Liver (tissue), 9 donors: ENCODE data around the gene CEP63. TPM values are rescaled to one million over a fixed set of nuclear protein-coding genes. Genes with fewer than 3 reads are reported as not detected.

ENCODE experiments used
- DNase-seq: peaks from one replicate; pipeline ENCODE4 v3.0.0-alpha.2; 2017; ENCODE audit warnings: low spot score
- H3K27ac ChIP-seq, 2 donors: one replicate each; pipeline ENCODE4 v1.7.0; 2013; ENCODE audit warnings: inconsistent platforms in 2 of 2, low read length in 2 of 2, control low read depth in 1 of 2, low read depth in 1 of 2, mild to moderate bottlenecking in 1 of 2
- H3K27me3 ChIP-seq, 4 donors: one replicate each; pipeline versions ENCODE4 v1.6.1 to v1.7.0; 2013; ENCODE audit warnings: low read length in 3 of 4, inconsistent platforms in 1 of 4, mild to moderate bottlenecking in 1 of 4, moderate library complexity in 1 of 4; ENCODE audit not compliant: control insufficient read depth in 4 of 4, insufficient read depth in 4 of 4
- H3K36me3 ChIP-seq, 4 donors: one replicate each; pipeline versions ENCODE4 v1.6.1 to v1.7.0; 2013; ENCODE audit warnings: low read length in 3 of 4, mild to moderate bottlenecking in 3 of 4, low read depth in 1 of 4, moderate library complexity in 1 of 4; ENCODE audit not compliant: control insufficient read depth in 4 of 4, insufficient read depth in 3 of 4
- H3K4me1 ChIP-seq, 4 donors: one replicate each; pipeline versions ENCODE4 v1.6.1 to v1.7.0; 2013; ENCODE audit warnings: low read length in 3 of 4, mild to moderate bottlenecking in 3 of 4, moderate library complexity in 1 of 4; ENCODE audit not compliant: control insufficient read depth in 4 of 4, insufficient read depth in 4 of 4
- H3K4me3 ChIP-seq, 3 donors: one replicate each; pipeline versions ENCODE4 v1.6.1 to v1.7.0; 2013; ENCODE audit warnings: low read length in 3 of 3, control low read depth in 1 of 3, low read depth in 1 of 3, mild to moderate bottlenecking in 1 of 3
- H3K9ac ChIP-seq, 2 donors: one replicate each; pipeline ENCODE4 v1.7.0; 2013; ENCODE audit warnings: low read length in 2 of 2, mild to moderate bottlenecking in 2 of 2, moderate library complexity in 2 of 2, control low read depth in 1 of 2, low read depth in 1 of 2
- H3K9me3 ChIP-seq, 4 donors: one replicate each; pipeline versions ENCODE4 v1.6.1 to v1.7.0; 2013; ENCODE audit warnings: low read length in 3 of 4; ENCODE audit not compliant: control insufficient read depth in 4 of 4
- CTCF ChIP-seq: fragments of 150-350 bp; IDR thresholded peaks from 2 replicates; pipeline ENCODE4 v1.5.1; 2017; ENCODE audit warnings: improper control_type of control experiment, low read depth, low read length; ENCODE audit not compliant: missing input control
- EGR1 ChIP-seq, 2 donors: IDR thresholded peaks; 2 replicates each; pipeline ENCODE4 v1.6.1; 2016 to 2018; ENCODE audit warnings: antibody characterized with exemption in 2 of 2, low read depth in 2 of 2
- FOXA1 ChIP-seq: IDR thresholded peaks from 2 replicates; pipeline ENCODE4 v1.6.1; 2016; ENCODE audit warnings: antibody characterized with exemption
- FOXA2 ChIP-seq: IDR thresholded peaks from 2 replicates; pipeline ENCODE4 v1.6.1; 2016; ENCODE audit warnings: antibody characterized with exemption
- GABPA ChIP-seq, 2 donors: IDR thresholded peaks in 1 of 2; conservative IDR thresholded peaks in 1 of 2; 2 replicates each; pipeline ENCODE4 v1.6.1; 2016; ENCODE audit warnings: antibody characterized with exemption in 2 of 2, mild to moderate bottlenecking in 1 of 2, moderate library complexity in 1 of 2
- HNF4A ChIP-seq, 2 donors: conservative IDR thresholded peaks; 2 replicates each; pipeline ENCODE4 v1.6.1; 2016; ENCODE audit warnings: antibody characterized with exemption in 2 of 2, mild to moderate bottlenecking in 2 of 2
- HNF4G ChIP-seq: IDR thresholded peaks from 2 replicates; pipeline ENCODE4 v1.6.1; 2016; ENCODE audit warnings: antibody characterized with exemption
- JUND ChIP-seq, 2 donors: IDR thresholded peaks; 2 replicates each; pipeline ENCODE4 v1.6.1; 2016; ENCODE audit warnings: antibody characterized with exemption in 2 of 2
- MAX ChIP-seq: IDR thresholded peaks from 2 replicates; pipeline ENCODE4 v1.6.1; 2016; ENCODE audit warnings: antibody characterized with exemption
- NR2F2 ChIP-seq: IDR thresholded peaks from 2 replicates; pipeline ENCODE4 v1.6.1; 2016; ENCODE audit warnings: antibody characterized with exemption
- RAD21 ChIP-seq, 2 donors: IDR thresholded peaks; 2 replicates each; pipeline ENCODE4 v1.6.1; 2016; ENCODE audit warnings: antibody characterized with exemption in 2 of 2, mild to moderate bottlenecking in 2 of 2
- RXRA ChIP-seq, 2 donors: IDR thresholded peaks; 2 replicates each; pipeline ENCODE4 v1.6.1; 2017 to 2018; ENCODE audit warnings: antibody characterized with exemption in 2 of 2, mild to moderate bottlenecking in 1 of 2
- SP1 ChIP-seq: IDR thresholded peaks from 2 replicates; pipeline ENCODE4 v1.6.1; 2018; ENCODE audit warnings: antibody characterized with exemption, mild to moderate bottlenecking
- TAF1 ChIP-seq: conservative IDR thresholded peaks from 2 replicates; pipeline ENCODE4 v1.6.1; 2016; ENCODE audit warnings: antibody characterized with exemption, mild to moderate bottlenecking
- YY1 ChIP-seq: IDR thresholded peaks from 2 replicates; pipeline ENCODE4 v1.6.1; 2016; ENCODE audit warnings: antibody characterized with exemption, mild to moderate bottlenecking
- WGBS: extraction: QIAGEN DNeasy Blood & Tissue Kit; methylation state at CpG from one replicate; pipeline ENCODE4 v1.1.7; 2013; 5-methylcytosine and 5-hydroxymethylcytosine counted together
- polyA plus RNA-seq, 2 donors: library from polyadenylated mRNA; stranded (reverse) in 1 of 2; unstranded in 1 of 2; fragments of 200-250 nt in 1 of 2; fragments of >200 nt in 1 of 2; fragmentation: Nextera tagmentation in 1 of 2; extraction: Ambion mirVana in 1 of 2; gene quantifications; one replicate each; pipeline versions ENCODE4 v1.2.1 to v1.2.3, GENCODE V29; 2013 to 2015
- total RNA-seq, 2 donors: library from RNA; depleted of rRNA; stranded (reverse); fragments of >200 nt; gene quantifications; one replicate each; pipeline ENCODE4 v1.2.3, GENCODE V29; 2014
- TF ChIP-seq, protein P1 (sequence below): IDR thresholded peaks from 2 replicates; pipeline ENCODE4 v1.6.1; 2016; ENCODE audit warnings: antibody characterized with exemption
- TF ChIP-seq, protein P2 (sequence below): IDR thresholded peaks from 2 replicates; pipeline ENCODE4 v1.6.1; 2016; ENCODE audit warnings: antibody characterized with exemption, mild to moderate bottlenecking
- TF ChIP-seq, protein P3 (sequence below): IDR thresholded peaks from 2 replicates; pipeline ENCODE4 v1.6.1; 2016; ENCODE audit warnings: antibody characterized with exemption
- donor health status: healthy.
- donor health status: healthy.
- donor health status: healthy.
- donor health status: healthy.
- donor health status: healthy.

The CEP63 gene
- total and polyA plus RNA-seq, 4 donors: 8.1 to 16.1 (median 12.7) TPM

GRCh38 chr3:134437211-134437752, 48.6 kb upstream of the CEP63 start:
- Histone ChIP-seq H3K4me3 (no peak overlapping the region), H3K27me3 (no peaks in the 10 kb centered on the region), H3K9ac (no peak overlapping the region), H3K27ac (no peak overlapping the region), H3K9me3 (no peaks in the 10 kb centered on the region), H3K36me3 (no peaks in the 10 kb centered on the region), H3K4me1 (no peaks in the 10 kb centered on the region)
- DNase-seq: no peak
- TF ChIP-seq, protein P1, sequence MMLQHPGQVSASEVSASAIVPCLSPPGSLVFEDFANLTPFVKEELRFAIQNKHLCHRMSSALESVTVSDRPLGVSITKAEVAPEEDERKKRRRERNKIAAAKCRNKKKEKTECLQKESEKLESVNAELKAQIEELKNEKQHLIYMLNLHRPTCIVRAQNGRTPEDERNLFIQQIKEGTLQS: no peak
- TF ChIP-seq JUND (IDR thresholded peaks at IDR 0.05): no peak
- TF ChIP-seq, protein P2, sequence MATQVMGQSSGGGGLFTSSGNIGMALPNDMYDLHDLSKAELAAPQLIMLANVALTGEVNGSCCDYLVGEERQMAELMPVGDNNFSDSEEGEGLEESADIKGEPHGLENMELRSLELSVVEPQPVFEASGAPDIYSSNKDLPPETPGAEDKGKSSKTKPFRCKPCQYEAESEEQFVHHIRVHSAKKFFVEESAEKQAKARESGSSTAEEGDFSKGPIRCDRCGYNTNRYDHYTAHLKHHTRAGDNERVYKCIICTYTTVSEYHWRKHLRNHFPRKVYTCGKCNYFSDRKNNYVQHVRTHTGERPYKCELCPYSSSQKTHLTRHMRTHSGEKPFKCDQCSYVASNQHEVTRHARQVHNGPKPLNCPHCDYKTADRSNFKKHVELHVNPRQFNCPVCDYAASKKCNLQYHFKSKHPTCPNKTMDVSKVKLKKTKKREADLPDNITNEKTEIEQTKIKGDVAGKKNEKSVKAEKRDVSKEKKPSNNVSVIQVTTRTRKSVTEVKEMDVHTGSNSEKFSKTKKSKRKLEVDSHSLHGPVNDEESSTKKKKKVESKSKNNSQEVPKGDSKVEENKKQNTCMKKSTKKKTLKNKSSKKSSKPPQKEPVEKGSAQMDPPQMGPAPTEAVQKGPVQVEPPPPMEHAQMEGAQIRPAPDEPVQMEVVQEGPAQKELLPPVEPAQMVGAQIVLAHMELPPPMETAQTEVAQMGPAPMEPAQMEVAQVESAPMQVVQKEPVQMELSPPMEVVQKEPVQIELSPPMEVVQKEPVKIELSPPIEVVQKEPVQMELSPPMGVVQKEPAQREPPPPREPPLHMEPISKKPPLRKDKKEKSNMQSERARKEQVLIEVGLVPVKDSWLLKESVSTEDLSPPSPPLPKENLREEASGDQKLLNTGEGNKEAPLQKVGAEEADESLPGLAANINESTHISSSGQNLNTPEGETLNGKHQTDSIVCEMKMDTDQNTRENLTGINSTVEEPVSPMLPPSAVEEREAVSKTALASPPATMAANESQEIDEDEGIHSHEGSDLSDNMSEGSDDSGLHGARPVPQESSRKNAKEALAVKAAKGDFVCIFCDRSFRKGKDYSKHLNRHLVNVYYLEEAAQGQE: no peak
- no peak for TF ChIP-seq EGR1 (IDR thresholded peaks at IDR 0.05; ENCODE audit: low read depth in 2 of 2)
- no peak for TF ChIP-seq SP1
- no peak for TF ChIP-seq RXRA (IDR thresholded peaks at IDR 0.05)
- no peak for TF ChIP-seq MAX
- WGBS: 82% methylated on average over 3 of the region's 3 CpGs

DNA sequence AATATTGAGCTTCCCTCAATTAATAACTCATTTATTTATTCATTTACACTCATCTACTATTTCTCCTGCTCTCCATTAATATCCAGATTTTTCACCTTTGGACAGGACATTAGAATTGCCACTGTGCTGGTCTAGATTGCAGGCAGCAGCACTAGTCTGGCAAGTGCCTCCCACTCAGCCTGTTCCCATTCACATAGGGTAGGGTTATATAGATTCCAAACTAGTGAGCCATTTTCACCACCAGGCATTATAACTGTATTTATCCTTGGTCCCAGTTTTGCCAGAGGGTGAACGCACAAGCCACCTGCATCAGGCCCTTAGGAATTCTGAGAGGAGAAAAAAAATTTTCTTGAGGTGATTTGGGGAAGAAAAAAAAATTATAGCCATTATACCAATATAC, 44.5 kb upstream of the CEP63 start:
- no peak for TF ChIP-seq RAD21 (IDR thresholded peaks at IDR 0.05)
- TF ChIP-seq EGR1 (IDR thresholded peaks at IDR 0.05; ENCODE audit: low read depth in 2 of 2): no peak
- no peak for TF ChIP-seq YY1
- TF ChIP-seq FOXA2: no peak
- TF ChIP-seq, protein P1: no peak
- no peak for TF ChIP-seq HNF4A (conservative IDR thresholded peaks at IDR 0.05)
- TF ChIP-seq GABPA (IDR thresholded peaks at IDR 0.05 in 1 of 2, conservative IDR thresholded peaks at IDR 0.05 in 1 of 2): no peak
- TF ChIP-seq SP1: no peak
- no peak for TF ChIP-seq MAX
- TF ChIP-seq HNF4G: no peak
- TF ChIP-seq, protein P2: no peak
- no peak for TF ChIP-seq CTCF
- TF ChIP-seq NR2F2: no peak
- no peak for TF ChIP-seq FOXA1
- no peak for TF ChIP-seq JUND (IDR thresholded peaks at IDR 0.05)
- no peak for TF ChIP-seq RXRA (IDR thresholded peaks at IDR 0.05)
- TF ChIP-seq, protein P3, sequence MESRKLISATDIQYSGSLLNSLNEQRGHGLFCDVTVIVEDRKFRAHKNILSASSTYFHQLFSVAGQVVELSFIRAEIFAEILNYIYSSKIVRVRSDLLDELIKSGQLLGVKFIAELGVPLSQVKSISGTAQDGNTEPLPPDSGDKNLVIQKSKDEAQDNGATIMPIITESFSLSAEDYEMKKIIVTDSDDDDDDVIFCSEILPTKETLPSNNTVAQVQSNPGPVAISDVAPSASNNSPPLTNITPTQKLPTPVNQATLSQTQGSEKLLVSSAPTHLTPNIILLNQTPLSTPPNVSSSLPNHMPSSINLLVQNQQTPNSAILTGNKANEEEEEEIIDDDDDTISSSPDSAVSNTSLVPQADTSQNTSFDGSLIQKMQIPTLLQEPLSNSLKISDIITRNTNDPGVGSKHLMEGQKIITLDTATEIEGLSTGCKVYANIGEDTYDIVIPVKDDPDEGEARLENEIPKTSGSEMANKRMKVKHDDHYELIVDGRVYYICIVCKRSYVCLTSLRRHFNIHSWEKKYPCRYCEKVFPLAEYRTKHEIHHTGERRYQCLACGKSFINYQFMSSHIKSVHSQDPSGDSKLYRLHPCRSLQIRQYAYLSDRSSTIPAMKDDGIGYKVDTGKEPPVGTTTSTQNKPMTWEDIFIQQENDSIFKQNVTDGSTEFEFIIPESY: no peak
- no peak for TF ChIP-seq TAF1
- H3K4me3 ChIP-seq: no peak overlapping the region
- H3K9me3 ChIP-seq: no peaks in the 10 kb centered on the region
- no peaks in the 10 kb centered on the region for H3K36me3 ChIP-seq
- no peaks in the 10 kb centered on the region for H3K27me3 ChIP-seq
- peaks cover 1 to 9% (median 6%) of the 10 kb centered on the region in 4 donors for H3K4me1 ChIP-seq
- WGBS: 88% methylated on average over 1 of the region's 1 CpG
- DNase-seq: no peak
- no peak overlapping the region for H3K9ac ChIP-seq
- H3K27ac ChIP-seq: no peak overlapping the region
